ENCODE results near the gene CD99.

Gene CD99

GRCh38 chrX:2654436-2655340, 36.4 kb upstream of the CD99 start:
- Histone ChIP-seq H3K9me3 (ENCODE audit: low read length) (no peaks in the 10 kb centered on the region), H3K27ac (ENCODE audit: low read depth, low read length, poor library complexity, severe bottlenecking) (no peak overlapping the region), H3K36me3 (ENCODE audit: insufficient read depth, low read length) (no peaks in the 10 kb centered on the region), H3K9me2 (ENCODE audit: low read depth, low read length) (no peaks in the 10 kb centered on the region), H3K4me2 (ENCODE audit: low read length) (no peak overlapping the region), H3K4me3 (ENCODE audit: low read depth, low read length, poor library complexity, severe bottlenecking) (no peak overlapping the region), H3F3A (ENCODE audit: insufficient read depth, low read length) (no peaks in the 10 kb centered on the region), H3K79me2 (ENCODE audit: insufficient read depth, low read length) (no peaks in the 10 kb centered on the region), H4K20me1 (ENCODE audit: insufficient read depth, low read length) (no peaks in the 10 kb centered on the region), H2AFZ (ENCODE audit: low read length) (no peak overlapping the region), H3K9ac (ENCODE audit: low read length) (no peak overlapping the region), H3K4me1 (ENCODE audit: insufficient read depth, low read length, severe bottlenecking) (no peaks in the 10 kb centered on the region), H3K27me3 (ENCODE audit: insufficient read depth, low read length) (no peaks in the 10 kb centered on the region)
- TF ChIP-seq EZH2 (IDR thresholded peaks at IDR 0.05; ENCODE audit: borderline replicate concordance, low read length) (no peak), CTCF (IDR thresholded peaks at IDR 0.05; ENCODE audit: low read length) (no peak)

- H4K20me1 ChIP-seq (ENCODE audit: insufficient read depth, low read length), result no peaks in the 10 kb centered on the region
- H2AFZ ChIP-seq (ENCODE audit: low read length), result no peak overlapping the region
- H3K9ac ChIP-seq (ENCODE audit: low read length), result no peak overlapping the region
- TF ChIP-seq CTCF (IDR thresholded peaks at IDR 0.05; ENCODE audit: low read length) (no peak), EZH2 (IDR thresholded peaks at IDR 0.05; ENCODE audit: borderline replicate concordance, low read length) (no peak)
- no peaks in the 10 kb centered on the region for H3K9me3 ChIP-seq (ENCODE audit: low read length)
- H3K9me2 ChIP-seq (ENCODE audit: low read depth, low read length), result no peaks in the 10 kb centered on the region
- no peaks in the 10 kb centered on the region for H3K27me3 ChIP-seq (ENCODE audit: insufficient read depth, low read length)
- no peak overlapping the region for H3K4me3 ChIP-seq (ENCODE audit: low read depth, low read length, poor library complexity, severe bottlenecking)
- H3K27ac ChIP-seq (ENCODE audit: low read depth, low read length, poor library complexity, severe bottlenecking), result no peak overlapping the region
- no peaks in the 10 kb centered on the region for H3K36me3 ChIP-seq (ENCODE audit: insufficient read depth, low read length)
- H3K4me2 ChIP-seq (ENCODE audit: low read length), result no peak overlapping the region
- no peaks in the 10 kb centered on the region for H3K4me1 ChIP-seq (ENCODE audit: insufficient read depth, low read length, severe bottlenecking)
- no peaks in the 10 kb centered on the region for H3F3A ChIP-seq (ENCODE audit: insufficient read depth, low read length)
- H3K79me2 ChIP-seq (ENCODE audit: insufficient read depth, low read length), result no peaks in the 10 kb centered on the region
Observed at GRCh38 chrX:2656257-2656836, 34.7 kb upstream of the CD99 start.

- H3K4me2 ChIP-seq (ENCODE audit: low read length), result no peak overlapping the region
- TF ChIP-seq CTCF (IDR thresholded peaks at IDR 0.05; ENCODE audit: low read length) (no peak), EZH2 (IDR thresholded peaks at IDR 0.05; ENCODE audit: borderline replicate concordance, low read length) (no peak)
- H3F3A ChIP-seq (ENCODE audit: insufficient read depth, low read length), result no peaks in the 10 kb centered on the region
- no peaks in the 10 kb centered on the region for H3K9me2 ChIP-seq (ENCODE audit: low read depth, low read length)
- no peak overlapping the region for H2AFZ ChIP-seq (ENCODE audit: low read length)
- no peaks in the 10 kb centered on the region for H4K20me1 ChIP-seq (ENCODE audit: insufficient read depth, low read length)
- no peak overlapping the region for H3K27ac ChIP-seq (ENCODE audit: low read depth, low read length, poor library complexity, severe bottlenecking)
- H3K27me3 ChIP-seq (ENCODE audit: insufficient read depth, low read length), result no peaks in the 10 kb centered on the region
- no peak overlapping the region for H3K9ac ChIP-seq (ENCODE audit: low read length)
- no peak overlapping the region for H3K4me3 ChIP-seq (ENCODE audit: low read depth, low read length, poor library complexity, severe bottlenecking)
- H3K9me3 ChIP-seq (ENCODE audit: low read length), result no peaks in the 10 kb centered on the region
- H3K4me1 ChIP-seq (ENCODE audit: insufficient read depth, low read length, severe bottlenecking), result no peaks in the 10 kb centered on the region
- H3K79me2 ChIP-seq (ENCODE audit: insufficient read depth, low read length), result no peaks in the 10 kb centered on the region
- H3K36me3 ChIP-seq (ENCODE audit: insufficient read depth, low read length), result no peaks in the 10 kb centered on the region
Observed at GRCh38 chrX:2657532-2658113, 33.5 kb upstream of the CD99 start.
